ENCODE measurements around the gene TMSB10.

The TMSB10 gene

DNA sequence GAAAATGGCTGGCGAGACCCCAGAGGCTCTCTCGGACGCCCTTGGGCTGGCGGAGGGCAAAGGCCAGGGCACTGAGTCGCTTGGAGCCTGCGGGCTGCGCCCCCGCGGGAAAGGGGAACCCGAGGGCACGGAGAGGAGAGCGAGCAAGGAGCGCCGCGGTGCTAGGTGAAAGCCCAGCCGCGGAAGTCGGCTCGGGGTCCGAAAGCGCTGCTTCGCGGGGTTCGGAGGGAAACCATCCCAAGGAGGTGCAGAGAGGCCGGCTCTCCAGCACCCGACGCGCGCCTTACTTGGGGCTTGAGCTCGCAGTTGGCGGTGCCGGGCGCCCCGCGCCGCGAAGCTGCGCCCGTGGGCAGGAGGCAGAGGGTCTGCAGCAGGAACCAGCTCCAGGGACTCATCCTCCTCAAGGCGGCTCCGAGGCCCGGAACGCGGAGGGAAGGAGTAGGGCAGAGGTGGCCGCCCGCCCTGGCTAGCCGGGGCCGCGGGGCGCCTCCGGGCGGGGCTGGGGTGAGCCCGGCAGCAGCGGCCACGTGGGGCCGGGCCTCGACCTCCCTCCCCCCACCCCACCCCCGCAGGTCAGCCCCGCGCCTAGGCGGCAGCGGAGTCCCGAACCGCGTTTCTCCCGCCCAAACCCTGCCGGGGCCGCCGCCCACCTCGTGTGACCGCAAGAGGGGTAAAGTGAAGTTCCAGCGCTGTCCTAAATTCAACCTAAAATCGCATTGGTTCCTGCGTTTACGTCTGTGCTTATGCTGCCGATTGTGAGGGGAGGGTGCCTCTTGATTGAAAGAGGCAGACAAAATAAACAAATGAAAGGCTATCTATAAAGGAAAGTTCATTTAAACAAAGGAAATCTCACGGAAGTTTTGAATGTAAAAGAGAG lies 24.6 kb upstream of the TMSB10 start, which contains the start of gene TRABD2A:
Gene TRABD2A, minus strand, starts transcription at position 440 of the 877 bp plus-strand sequence. Its CDS starts 45 bp downstream, at position 395.
- DNase-seq = peak; percentile 49

DNA sequence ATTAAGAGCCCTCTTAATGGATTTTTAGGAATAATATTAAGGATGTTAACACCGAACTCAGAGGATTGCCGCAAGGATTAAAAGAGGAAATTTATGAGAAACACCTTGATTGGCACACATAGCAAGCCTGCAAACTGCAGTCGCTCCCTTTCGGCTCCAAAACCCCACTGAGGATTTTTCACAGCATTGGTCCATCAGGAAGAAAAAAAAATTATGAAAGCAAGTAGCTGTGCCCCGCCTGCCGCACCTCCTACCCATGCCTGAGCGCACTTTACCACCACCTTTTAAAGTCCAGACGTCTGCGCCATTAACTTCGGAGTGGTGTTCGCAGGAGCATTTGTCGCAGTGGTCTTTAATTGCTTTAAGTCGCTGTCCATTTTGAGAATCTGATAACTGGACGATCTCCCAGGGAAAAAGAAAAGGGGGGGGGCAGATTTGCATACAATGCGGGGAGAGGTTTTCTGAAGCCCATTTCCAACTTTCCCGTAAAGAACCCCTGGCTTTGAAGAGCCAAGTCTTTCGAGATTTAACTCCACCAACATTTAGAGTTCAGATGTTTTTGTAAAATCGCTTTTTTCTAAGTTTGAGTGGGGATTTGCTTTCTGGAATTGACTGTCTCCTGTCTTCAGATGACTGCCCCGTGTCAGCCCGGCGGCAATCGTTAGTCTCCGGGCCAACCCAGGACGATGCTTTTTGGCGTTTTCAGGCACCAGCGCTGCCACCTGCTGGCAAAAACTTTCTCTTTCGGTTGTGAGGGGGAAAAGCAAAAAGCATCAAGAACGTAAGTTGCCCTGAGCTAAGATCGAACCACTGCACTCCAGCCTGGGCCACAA lies 23.7 kb upstream of the TMSB10 start:
- peak; percentile 86 for DNase-seq

DNA sequence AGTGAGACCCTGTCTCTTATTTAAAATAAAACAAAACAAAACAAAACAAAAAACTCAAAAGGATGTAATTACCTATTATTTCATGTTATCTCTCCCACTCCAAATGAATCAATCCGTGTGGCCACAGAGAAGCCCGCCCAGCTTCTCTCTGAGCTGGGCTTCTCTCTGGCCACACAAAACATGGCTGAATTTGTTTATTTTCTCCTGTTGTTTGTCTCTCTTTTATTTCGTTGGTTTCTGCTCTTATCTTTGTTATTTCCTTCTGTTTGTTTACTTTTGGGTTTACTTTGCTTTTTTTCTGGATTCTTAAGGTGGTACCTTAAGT lies 23.1 kb upstream of the TMSB10 start:
- no peak for DNase-seq

DNA sequence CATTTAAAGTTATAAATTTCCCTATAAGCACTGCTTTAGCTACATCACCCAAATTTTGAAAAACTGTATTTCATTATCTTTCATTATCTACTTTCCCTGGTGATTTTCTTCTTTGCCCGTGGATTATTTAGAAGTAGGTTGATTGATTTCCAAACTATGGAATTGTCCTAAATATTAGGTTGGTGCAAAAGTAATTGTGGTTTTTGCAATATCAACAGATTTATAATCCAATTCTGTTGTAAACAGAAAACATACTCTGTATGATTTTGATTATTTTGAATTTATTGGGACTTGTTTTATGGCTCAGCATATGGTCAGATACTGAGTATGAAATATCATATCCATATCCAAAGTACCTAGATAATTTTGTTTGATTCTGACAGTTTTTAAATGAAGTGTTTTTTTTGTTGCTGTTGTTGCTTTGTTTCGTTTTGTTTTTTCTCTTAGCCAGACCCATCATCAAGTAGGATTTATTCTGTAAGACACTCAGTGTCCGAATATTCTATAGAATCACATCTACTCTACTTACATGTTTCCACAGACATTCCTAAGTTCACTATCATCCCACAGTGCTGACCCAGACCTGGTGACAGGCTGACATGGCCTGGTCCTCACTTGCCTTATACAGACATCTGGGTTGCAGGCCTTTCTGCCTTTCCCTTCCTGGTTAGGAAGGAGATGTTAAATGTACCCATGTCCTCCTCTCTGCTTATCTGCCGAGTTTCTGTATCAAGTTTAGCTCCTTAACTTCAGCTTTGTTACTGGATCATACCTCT lies 22.5 kb upstream of the TMSB10 start:
- DNase-seq = peak; percentile 11

DNA sequence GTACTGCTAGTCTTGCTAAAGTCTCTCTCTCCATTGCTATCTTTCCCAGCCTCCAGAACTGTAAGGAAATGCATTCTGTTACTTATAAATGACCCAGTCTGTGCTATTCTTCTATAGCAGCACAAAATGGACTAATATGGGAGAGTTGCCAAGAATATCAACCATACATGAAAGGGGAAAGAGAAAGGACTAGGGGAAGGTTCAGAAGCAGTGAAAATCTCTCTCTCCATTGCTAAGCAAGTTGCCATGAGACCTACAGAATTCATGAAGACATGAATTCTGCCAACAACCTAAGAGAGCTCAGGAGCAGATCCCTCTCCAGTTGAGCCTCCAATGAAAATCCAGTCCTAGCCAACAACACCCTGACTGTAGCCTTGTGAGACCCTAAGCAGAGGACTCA lies 21.0 kb upstream of the TMSB10 start:
- no peak for DNase-seq

DNA sequence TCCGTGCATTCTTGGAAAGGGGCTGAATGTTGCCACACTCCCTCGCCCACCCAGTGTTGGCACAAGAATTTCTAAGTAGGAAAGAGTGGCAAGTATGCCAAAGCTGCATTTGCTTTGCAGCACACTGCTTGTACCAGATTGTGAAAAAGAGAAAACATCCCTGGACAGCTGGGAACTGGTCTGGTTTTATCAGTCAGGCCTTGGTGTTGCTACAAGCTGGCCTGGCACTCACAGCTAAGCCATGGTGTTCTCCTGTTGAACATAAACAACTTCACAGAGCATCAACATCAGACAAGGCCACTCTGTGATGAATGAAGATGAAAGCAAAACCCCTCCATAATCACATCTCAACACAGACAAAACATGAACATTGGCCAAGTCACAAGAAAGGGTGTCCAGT lies 20.3 kb upstream of the TMSB10 start:
- no peak for DNase-seq

DNA sequence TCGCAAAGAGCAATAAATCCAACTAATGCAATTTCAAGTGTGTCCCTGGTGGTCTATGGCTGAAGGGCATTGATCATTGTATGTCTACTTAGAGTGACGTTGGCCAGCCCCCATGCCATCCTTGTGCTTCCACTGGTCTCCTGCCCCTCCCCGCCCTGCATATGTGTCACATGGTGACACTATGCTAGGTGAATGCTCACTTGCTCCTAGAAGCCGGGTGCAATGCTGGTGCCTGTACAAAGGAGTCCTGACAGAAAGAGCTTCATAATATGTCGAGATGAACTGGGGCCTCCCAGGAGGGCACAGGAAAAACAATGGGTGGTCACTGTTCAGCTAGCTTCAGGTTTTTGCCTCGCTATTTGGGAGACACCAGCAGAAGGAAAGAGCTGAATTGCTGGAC lies 18.7 kb upstream of the TMSB10 start:
- DNase-seq = no peak

DNA sequence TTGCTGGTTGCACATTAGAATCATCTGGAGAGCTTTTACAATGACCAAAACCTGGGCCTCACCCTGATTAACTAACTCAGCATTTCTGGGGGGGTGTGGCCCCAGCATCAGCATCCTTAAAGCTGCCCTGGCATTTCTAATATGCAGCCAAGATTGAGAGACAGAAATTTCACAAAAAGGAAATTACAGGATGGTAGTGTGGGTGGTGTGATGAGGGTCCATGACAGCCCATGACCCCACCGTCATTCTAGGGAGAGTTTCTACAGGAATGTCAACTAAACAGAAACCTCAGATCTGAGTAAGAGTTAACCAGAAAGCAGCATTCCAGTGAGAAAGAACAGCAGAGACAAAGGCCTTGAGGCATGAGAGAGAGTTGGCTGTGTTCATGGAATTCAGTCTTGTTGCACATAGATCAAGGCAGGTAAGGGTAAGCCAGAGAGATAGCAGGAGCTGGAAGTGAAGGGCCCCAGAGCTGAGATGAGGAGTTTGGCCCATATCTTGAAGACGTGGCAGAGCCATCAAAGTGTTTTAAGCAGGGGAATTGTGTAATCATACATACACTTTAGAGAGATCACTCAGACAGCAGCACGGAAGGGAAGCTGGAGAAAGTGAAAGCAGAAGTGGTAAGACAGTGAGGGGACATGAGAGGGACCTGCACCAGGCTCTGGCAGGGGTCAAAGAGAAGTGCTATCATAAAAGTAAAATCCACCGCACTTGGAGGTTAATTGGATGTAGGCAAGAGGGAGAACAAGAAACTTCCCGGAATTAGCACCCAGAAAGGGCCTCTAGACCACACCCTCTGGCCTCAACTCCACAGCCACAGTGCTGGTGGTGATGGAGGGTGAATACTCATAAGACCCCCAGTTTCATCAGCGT lies 16.8 kb upstream of the TMSB10 start:
- no peak for DNase-seq

DNA sequence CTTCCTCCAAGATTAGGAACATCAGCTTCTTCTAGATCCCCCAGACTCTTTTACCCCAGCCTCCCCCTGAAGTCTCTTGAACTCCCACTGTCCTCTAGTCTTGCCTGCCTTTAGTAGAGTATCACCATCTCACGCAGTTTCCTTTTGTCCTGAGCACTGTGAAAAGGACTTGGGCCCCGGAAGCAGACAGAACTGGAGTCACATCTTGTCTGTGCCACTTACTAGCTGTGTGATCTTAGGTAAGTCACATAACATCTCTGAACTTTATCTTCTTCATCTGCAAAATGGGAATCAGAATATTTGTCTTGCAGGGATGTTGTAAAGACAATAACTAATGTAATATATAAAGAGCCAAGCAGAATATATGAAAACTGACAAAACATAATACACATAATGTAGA lies 16.1 kb upstream of the TMSB10 start:
- DNase-seq = no peak

DNA sequence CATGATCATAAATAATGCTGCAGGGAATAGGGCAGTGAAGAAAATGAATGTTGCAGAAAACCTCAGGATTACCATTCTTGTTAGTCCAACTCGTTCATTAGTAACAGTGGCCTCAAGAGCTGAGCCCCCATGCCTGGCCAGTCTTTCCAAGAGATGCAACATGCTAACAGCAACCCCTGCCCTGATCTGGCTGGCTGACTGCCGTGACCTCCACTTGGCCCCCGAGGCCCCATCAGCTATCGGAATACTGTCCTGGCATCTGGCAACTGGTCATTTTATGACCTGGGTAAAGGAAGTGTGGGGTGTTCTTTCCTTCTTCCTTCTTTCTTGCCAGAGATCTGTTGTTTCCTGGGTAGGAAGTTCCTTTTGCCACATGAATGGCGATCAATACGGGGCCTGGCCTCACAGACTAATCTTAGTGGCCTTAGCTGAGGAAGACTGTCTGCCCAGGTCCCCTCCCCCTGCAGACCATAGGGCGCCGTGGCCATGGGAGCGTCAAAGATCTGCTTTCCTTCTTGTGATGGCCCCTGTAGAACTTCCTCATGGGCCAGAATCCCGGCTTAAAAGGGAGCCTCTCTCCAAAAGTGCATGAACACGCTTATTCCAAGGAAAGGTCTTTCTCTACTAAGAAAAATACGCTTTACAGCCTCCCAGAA lies 14.0 kb upstream of the TMSB10 start:
- DNase-seq = no peak

DNA sequence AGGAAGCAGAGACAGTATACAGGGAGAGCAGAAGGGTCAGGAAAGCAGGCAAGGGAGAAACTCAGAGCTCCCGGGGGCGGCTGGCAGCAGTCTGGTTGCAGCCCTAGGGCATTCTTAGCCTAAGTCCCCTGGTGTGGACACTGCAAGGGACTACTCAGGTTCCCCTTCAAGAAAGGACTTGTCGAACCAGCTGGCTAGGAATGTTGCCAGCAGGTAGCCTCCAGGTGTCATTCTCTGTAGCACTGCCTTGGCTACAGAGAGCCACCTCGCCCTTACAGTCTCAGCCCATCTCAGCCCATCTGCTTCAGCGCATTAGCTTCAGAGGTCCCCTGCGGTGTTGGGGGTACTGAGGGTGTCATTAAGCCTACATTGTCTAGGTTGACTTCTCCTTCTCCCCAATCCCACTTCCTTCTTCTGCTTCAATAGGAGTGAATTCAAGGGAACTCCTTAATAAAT lies 11.3 kb upstream of the TMSB10 start:
- DNase-seq = no peak

DNA sequence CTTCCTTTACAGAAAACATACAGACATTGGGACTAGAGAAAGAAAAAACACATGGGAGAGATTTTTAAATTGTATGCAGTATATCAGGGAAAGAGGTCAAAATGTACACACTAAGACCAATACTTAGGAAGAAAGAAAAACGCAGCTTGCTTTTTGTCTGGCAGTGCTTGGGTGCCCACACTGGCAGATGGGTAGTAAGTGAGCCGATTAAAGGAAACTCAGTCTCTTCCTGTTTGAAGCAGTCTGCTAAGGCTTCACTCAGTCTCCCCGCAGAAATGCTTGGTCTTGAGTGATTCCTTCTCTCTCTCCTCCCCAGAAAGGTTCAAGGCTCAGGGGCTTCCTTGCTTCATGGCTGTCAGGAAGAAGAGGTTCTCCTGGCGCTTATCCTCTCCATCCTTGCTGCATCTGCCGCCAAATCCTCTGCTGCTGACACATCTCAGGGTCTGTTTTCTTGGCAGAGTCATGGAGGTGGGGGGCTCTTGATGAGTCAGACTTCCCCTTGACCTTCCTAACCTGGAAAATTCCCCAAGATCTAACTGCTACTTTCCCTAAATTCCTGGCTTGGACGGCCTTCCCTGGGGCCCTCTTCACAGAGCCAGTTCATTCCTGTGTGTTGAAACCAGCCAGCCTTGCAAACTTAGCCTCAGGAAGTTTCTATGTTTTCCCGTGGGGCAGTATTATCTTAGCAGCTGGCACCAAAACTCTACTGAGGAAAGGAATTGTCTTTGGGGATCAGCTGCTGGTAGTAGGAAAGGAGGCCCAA lies 10.5 kb upstream of the TMSB10 start:
- no peak for DNase-seq

DNA sequence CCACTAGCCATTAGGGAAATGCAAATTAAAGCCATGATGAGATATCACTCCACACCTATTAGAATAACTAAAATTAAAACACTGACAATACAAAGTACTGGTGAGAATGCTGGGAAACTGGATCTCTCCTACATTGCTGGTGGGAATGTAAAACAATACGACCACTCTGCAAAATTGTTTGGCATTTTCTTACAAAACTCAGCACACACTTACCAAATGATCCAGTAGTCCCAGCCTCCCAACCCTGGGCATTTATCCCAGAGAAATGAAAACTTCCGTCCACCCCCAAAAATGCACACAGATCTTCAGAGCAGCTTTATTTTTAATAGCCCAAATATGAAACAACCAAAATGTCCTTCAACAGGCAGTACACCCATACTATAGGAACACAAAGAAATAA lies 8.9 kb upstream of the TMSB10 start:
- no peak for DNase-seq

DNA sequence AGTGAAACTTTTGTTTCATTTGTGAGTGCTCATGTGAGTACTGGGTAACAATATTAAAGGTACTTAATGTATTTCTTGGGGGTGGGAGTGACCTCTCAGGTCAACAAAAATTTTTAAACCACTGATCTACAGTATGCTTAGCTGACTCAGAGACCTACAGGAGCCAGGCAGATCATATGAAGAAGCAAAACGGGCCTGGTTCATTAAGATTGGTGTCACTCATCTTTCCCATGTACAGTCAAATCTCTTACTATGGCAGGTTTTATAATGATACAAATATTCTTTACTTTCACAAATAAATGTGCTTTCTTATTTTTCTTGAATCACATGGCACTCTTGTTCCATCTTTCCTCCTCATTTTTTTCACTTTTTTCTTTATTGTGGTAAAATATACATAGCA lies 7.7 kb upstream of the TMSB10 start:
- DNase-seq = no peak

DNA sequence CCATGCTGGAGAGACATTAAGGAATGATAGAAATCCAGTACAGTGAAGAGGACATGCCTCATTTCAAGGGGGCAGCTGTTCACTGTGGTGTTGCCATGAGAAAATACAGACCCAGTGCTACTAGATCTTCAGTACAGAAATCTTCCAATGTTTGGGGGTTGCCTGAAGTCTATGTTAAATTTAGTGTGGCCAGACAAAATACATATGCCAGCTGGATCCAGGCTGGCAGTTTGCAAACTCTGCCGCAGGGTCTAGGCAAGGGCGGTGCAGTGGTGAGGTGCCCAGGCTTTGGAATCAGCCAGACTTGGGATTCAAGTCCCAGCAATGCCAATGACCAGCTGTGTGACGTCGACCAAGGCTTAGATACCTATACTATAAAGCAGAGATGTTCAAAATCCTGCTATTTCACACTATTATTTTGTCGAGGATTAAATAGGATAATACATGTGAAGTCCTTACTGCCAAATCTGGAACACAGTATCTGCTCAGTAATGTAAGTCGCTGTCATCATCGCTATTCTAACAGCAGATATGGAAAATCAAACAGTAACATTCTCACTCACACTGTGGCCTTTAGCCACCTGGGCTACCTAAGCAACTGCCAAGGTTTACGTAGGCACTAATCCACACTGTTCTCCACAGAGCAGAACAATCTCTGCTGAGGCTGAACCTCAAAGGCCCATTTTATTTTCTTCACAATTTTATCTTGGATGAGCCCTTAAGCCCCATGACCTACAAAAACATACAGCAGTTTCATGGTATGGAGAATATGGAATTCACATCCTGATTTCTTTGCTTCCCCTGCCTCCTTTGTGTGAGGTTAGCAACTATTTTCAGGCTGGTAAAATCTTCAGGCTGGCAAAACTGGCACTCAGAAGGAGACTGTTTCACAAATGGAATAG lies 5.9 kb upstream of the TMSB10 start:
- DNase-seq = no peak

DNA sequence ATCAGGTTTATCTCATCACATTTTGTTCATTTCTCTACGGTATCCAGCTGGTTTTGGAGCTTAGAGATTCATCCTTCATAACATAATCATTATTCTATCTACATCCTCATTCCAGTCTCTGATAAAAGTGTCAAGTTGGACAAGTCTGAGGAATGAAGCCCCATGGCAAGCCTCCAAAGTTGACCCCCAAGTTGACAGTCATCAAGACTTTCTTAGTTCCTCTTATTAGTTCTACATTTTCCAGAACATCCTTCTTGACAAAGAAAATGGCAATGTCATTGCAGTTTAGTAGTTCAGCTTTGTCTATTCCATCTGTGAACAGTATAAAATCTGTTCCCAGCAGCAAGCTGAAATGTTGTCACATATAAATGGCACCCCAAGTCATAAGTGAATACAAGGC lies 4.5 kb upstream of the TMSB10 start:
- no peak for DNase-seq

DNA sequence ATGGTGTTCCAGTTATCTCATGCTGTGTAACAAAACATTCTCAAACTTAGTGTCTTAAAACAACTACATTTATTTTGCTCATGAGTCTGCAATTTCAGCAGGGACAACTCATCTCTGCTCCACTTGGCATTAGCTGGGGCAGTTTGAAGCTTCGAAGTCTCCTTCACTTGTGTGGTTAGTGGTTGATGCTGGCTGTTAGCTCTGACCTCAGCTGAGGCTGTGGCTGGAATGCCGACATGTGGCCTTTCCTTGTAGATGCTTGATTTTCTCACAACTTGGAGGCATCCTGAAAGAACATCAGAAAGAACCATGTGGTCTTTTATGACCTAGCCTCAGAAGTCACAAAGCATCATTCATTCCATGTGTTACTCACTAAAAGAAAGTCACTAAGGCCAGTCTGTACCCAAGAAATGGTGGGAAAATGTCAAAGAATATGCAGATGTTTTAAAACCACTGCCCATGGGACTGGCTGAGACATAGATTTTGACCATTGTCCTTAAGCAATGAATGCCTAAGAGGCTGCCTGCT lies 3.8 kb upstream of the TMSB10 start:
- DNase-seq = no peak

DNA sequence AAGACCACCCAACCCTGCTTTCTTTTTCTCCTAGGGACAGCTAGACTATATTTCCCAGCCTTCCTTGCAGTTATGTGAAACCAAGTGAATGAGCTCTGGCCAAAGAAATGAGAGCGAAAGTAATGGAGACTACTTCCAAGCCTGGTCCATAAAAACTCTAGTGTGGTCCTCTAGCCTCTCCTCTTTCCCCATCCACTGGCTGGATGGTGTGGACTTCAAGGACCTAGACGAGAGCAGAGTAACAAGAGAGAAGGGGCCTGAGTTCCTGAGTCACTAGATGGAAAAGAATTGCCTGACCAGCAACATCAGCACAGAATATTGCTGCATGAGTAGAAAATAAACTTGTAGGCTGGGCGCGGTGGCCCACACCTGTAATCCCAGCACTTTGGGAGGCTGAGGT lies 2.9 kb upstream of the TMSB10 start:
- DNase-seq = no peak

DNA sequence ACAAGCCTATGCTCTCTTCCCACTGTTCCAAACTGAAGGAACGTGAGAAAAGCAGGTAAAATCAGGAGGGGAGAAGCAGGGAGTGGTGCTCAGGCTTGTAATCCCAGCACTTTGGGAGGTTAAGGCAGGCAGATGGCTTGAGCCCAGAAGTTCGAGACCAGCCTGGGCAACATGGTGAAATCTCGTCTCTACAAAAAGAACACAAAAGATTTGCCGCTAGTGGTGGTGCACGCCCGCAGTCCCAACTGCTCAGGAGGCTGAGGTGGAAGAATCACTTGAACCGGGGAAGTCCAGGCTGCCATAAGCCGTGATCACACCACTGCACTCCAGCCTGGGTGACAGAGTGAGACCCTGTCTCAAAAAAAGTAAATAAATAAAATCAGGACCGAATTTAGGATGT lies 1.3 kb upstream of the TMSB10 start:
- no peak for DNase-seq
